Liver (tissue), 9 donors: ENCODE data around the gene ELF1. TPM values are rescaled to one million over a fixed set of nuclear protein-coding genes. Genes with fewer than 3 reads are reported as not detected.

Experiments
- DNase-seq: peaks from one replicate; pipeline ENCODE4 v3.0.0-alpha.2; 2017; ENCODE audit warnings: low spot score
- H3K27ac ChIP-seq, 2 donors: one replicate each; pipeline ENCODE4 v1.7.0; 2013; ENCODE audit warnings: inconsistent platforms in 2 of 2, low read length in 2 of 2, control low read depth in 1 of 2, low read depth in 1 of 2, mild to moderate bottlenecking in 1 of 2
- H3K27me3 ChIP-seq, 4 donors: one replicate each; pipeline versions ENCODE4 v1.6.1 to v1.7.0; 2013; ENCODE audit warnings: low read length in 3 of 4, inconsistent platforms in 1 of 4, mild to moderate bottlenecking in 1 of 4, moderate library complexity in 1 of 4; ENCODE audit not compliant: control insufficient read depth in 4 of 4, insufficient read depth in 4 of 4
- H3K36me3 ChIP-seq, 4 donors: one replicate each; pipeline versions ENCODE4 v1.6.1 to v1.7.0; 2013; ENCODE audit warnings: low read length in 3 of 4, mild to moderate bottlenecking in 3 of 4, low read depth in 1 of 4, moderate library complexity in 1 of 4; ENCODE audit not compliant: control insufficient read depth in 4 of 4, insufficient read depth in 3 of 4
- H3K4me1 ChIP-seq, 4 donors: one replicate each; pipeline versions ENCODE4 v1.6.1 to v1.7.0; 2013; ENCODE audit warnings: low read length in 3 of 4, mild to moderate bottlenecking in 3 of 4, moderate library complexity in 1 of 4; ENCODE audit not compliant: control insufficient read depth in 4 of 4, insufficient read depth in 4 of 4
- H3K4me3 ChIP-seq, 3 donors: one replicate each; pipeline versions ENCODE4 v1.6.1 to v1.7.0; 2013; ENCODE audit warnings: low read length in 3 of 3, control low read depth in 1 of 3, low read depth in 1 of 3, mild to moderate bottlenecking in 1 of 3
- H3K9ac ChIP-seq, 2 donors: one replicate each; pipeline ENCODE4 v1.7.0; 2013; ENCODE audit warnings: low read length in 2 of 2, mild to moderate bottlenecking in 2 of 2, moderate library complexity in 2 of 2, control low read depth in 1 of 2, low read depth in 1 of 2
- H3K9me3 ChIP-seq, 4 donors: one replicate each; pipeline versions ENCODE4 v1.6.1 to v1.7.0; 2013; ENCODE audit warnings: low read length in 3 of 4; ENCODE audit not compliant: control insufficient read depth in 4 of 4
- EGR1 ChIP-seq, 2 donors: IDR thresholded peaks; 2 replicates each; pipeline ENCODE4 v1.6.1; 2016 to 2018; ENCODE audit warnings: antibody characterized with exemption in 2 of 2, low read depth in 2 of 2
- FOXA1 ChIP-seq: IDR thresholded peaks from 2 replicates; pipeline ENCODE4 v1.6.1; 2016; ENCODE audit warnings: antibody characterized with exemption
- FOXA2 ChIP-seq: IDR thresholded peaks from 2 replicates; pipeline ENCODE4 v1.6.1; 2016; ENCODE audit warnings: antibody characterized with exemption
- GABPA ChIP-seq, 2 donors: IDR thresholded peaks in 1 of 2; conservative IDR thresholded peaks in 1 of 2; 2 replicates each; pipeline ENCODE4 v1.6.1; 2016; ENCODE audit warnings: antibody characterized with exemption in 2 of 2, mild to moderate bottlenecking in 1 of 2, moderate library complexity in 1 of 2
- HNF4A ChIP-seq, 2 donors: conservative IDR thresholded peaks; 2 replicates each; pipeline ENCODE4 v1.6.1; 2016; ENCODE audit warnings: antibody characterized with exemption in 2 of 2, mild to moderate bottlenecking in 2 of 2
- HNF4G ChIP-seq: IDR thresholded peaks from 2 replicates; pipeline ENCODE4 v1.6.1; 2016; ENCODE audit warnings: antibody characterized with exemption
- JUND ChIP-seq, 2 donors: IDR thresholded peaks; 2 replicates each; pipeline ENCODE4 v1.6.1; 2016; ENCODE audit warnings: antibody characterized with exemption in 2 of 2
- NR2F2 ChIP-seq: IDR thresholded peaks from 2 replicates; pipeline ENCODE4 v1.6.1; 2016; ENCODE audit warnings: antibody characterized with exemption
- RAD21 ChIP-seq, 2 donors: IDR thresholded peaks; 2 replicates each; pipeline ENCODE4 v1.6.1; 2016; ENCODE audit warnings: antibody characterized with exemption in 2 of 2, mild to moderate bottlenecking in 2 of 2
- RXRA ChIP-seq, 2 donors: IDR thresholded peaks; 2 replicates each; pipeline ENCODE4 v1.6.1; 2017 to 2018; ENCODE audit warnings: antibody characterized with exemption in 2 of 2, mild to moderate bottlenecking in 1 of 2
- SP1 ChIP-seq: IDR thresholded peaks from 2 replicates; pipeline ENCODE4 v1.6.1; 2018; ENCODE audit warnings: antibody characterized with exemption, mild to moderate bottlenecking
- TAF1 ChIP-seq: conservative IDR thresholded peaks from 2 replicates; pipeline ENCODE4 v1.6.1; 2016; ENCODE audit warnings: antibody characterized with exemption, mild to moderate bottlenecking
- YY1 ChIP-seq: IDR thresholded peaks from 2 replicates; pipeline ENCODE4 v1.6.1; 2016; ENCODE audit warnings: antibody characterized with exemption, mild to moderate bottlenecking
- WGBS: extraction: QIAGEN DNeasy Blood & Tissue Kit; methylation state at CpG from one replicate; pipeline ENCODE4 v1.1.7; 2013; 5-methylcytosine and 5-hydroxymethylcytosine counted together
- polyA plus RNA-seq, 2 donors: library from polyadenylated mRNA; stranded (reverse) in 1 of 2; unstranded in 1 of 2; fragments of 200-250 nt in 1 of 2; fragments of >200 nt in 1 of 2; fragmentation: Nextera tagmentation in 1 of 2; extraction: Ambion mirVana in 1 of 2; gene quantifications; one replicate each; pipeline versions ENCODE4 v1.2.1 to v1.2.3, GENCODE V29; 2013 to 2015
- total RNA-seq, 2 donors: library from RNA; depleted of rRNA; stranded (reverse); fragments of >200 nt; gene quantifications; one replicate each; pipeline ENCODE4 v1.2.3, GENCODE V29; 2014
- TF ChIP-seq, protein P1 (sequence below): fragments of 150-350 bp; IDR thresholded peaks from 2 replicates; pipeline ENCODE4 v1.5.1; 2017; ENCODE audit warnings: improper control_type of control experiment, low read depth, low read length; ENCODE audit not compliant: missing input control
- TF ChIP-seq, protein P2 (sequence below): IDR thresholded peaks from 2 replicates; pipeline ENCODE4 v1.6.1; 2016; ENCODE audit warnings: antibody characterized with exemption
- TF ChIP-seq, protein P3 (sequence below): IDR thresholded peaks from 2 replicates; pipeline ENCODE4 v1.6.1; 2016; ENCODE audit warnings: antibody characterized with exemption, mild to moderate bottlenecking
- TF ChIP-seq, protein P4 (sequence below): IDR thresholded peaks from 2 replicates; pipeline ENCODE4 v1.6.1; 2016; ENCODE audit warnings: antibody characterized with exemption
- TF ChIP-seq, protein P5 (sequence below): IDR thresholded peaks from 2 replicates; pipeline ENCODE4 v1.6.1; 2016; ENCODE audit warnings: antibody characterized with exemption
- donor health status: healthy.
- donor health status: healthy.
- donor health status: healthy.
- donor health status: healthy.
- donor health status: healthy.

The ELF1 gene
- total and polyA plus RNA-seq, 4 donors = 15.3 to 57.2 (median 26.5) TPM

DNA sequence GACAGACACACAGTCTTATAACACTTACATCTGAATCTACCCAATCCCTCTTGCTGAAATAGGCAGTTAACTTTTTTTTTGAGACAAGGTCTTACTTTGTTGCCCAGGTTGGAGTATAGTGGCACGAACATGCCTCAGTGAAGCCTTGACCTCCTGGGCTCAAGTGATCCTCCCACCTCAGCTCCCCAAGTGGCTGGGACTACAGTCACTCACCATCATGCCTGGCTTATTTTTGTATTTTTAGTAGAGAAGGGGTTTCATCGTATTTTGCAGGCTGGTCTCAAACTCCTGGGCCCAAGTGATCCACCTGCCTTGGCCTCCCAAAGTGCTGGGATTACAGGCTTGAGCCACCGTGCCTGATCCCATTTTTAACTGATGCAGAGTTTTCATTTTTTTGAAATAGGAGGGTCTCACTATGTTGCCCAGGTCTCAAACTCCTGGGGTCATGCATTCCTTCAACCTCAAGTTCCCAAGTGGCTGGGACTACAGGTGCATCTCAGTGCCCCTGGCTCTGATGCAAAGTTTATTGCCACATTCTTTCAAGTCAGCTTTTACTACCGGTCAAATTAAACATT lies 7.6 kb downstream of the ELF1 start:
- no peaks in the 10 kb centered on the region for H3K9me3 ChIP-seq
- no peak for DNase-seq
- peaks cover 6 to 28% (median 14%) of the 10 kb centered on the region in 4 donors for H3K4me1 ChIP-seq
- H3K27me3 ChIP-seq = no peaks in the 10 kb centered on the region
- TF ChIP-seq, protein P1, sequence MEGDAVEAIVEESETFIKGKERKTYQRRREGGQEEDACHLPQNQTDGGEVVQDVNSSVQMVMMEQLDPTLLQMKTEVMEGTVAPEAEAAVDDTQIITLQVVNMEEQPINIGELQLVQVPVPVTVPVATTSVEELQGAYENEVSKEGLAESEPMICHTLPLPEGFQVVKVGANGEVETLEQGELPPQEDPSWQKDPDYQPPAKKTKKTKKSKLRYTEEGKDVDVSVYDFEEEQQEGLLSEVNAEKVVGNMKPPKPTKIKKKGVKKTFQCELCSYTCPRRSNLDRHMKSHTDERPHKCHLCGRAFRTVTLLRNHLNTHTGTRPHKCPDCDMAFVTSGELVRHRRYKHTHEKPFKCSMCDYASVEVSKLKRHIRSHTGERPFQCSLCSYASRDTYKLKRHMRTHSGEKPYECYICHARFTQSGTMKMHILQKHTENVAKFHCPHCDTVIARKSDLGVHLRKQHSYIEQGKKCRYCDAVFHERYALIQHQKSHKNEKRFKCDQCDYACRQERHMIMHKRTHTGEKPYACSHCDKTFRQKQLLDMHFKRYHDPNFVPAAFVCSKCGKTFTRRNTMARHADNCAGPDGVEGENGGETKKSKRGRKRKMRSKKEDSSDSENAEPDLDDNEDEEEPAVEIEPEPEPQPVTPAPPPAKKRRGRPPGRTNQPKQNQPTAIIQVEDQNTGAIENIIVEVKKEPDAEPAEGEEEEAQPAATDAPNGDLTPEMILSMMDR = no peak
- TF ChIP-seq HNF4G (no peak), NR2F2 (no peak), RAD21 (IDR thresholded peaks at IDR 0.05) (no peak), EGR1 (IDR thresholded peaks at IDR 0.05; ENCODE audit: low read depth in 2 of 2) (no peak), RXRA (IDR thresholded peaks at IDR 0.05) (no peak), FOXA2 (no peak), HNF4A (conservative IDR thresholded peaks at IDR 0.05) (no peak), SP1 (no peak), JUND (IDR thresholded peaks at IDR 0.05) (no peak), TAF1 (no peak), YY1 (no peak), GABPA (IDR thresholded peaks at IDR 0.05 in 1 of 2, conservative IDR thresholded peaks at IDR 0.05 in 1 of 2) (no peak), FOXA1 (no peak)
- TF ChIP-seq, protein P2, sequence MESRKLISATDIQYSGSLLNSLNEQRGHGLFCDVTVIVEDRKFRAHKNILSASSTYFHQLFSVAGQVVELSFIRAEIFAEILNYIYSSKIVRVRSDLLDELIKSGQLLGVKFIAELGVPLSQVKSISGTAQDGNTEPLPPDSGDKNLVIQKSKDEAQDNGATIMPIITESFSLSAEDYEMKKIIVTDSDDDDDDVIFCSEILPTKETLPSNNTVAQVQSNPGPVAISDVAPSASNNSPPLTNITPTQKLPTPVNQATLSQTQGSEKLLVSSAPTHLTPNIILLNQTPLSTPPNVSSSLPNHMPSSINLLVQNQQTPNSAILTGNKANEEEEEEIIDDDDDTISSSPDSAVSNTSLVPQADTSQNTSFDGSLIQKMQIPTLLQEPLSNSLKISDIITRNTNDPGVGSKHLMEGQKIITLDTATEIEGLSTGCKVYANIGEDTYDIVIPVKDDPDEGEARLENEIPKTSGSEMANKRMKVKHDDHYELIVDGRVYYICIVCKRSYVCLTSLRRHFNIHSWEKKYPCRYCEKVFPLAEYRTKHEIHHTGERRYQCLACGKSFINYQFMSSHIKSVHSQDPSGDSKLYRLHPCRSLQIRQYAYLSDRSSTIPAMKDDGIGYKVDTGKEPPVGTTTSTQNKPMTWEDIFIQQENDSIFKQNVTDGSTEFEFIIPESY = no peak
- TF ChIP-seq, protein P3, sequence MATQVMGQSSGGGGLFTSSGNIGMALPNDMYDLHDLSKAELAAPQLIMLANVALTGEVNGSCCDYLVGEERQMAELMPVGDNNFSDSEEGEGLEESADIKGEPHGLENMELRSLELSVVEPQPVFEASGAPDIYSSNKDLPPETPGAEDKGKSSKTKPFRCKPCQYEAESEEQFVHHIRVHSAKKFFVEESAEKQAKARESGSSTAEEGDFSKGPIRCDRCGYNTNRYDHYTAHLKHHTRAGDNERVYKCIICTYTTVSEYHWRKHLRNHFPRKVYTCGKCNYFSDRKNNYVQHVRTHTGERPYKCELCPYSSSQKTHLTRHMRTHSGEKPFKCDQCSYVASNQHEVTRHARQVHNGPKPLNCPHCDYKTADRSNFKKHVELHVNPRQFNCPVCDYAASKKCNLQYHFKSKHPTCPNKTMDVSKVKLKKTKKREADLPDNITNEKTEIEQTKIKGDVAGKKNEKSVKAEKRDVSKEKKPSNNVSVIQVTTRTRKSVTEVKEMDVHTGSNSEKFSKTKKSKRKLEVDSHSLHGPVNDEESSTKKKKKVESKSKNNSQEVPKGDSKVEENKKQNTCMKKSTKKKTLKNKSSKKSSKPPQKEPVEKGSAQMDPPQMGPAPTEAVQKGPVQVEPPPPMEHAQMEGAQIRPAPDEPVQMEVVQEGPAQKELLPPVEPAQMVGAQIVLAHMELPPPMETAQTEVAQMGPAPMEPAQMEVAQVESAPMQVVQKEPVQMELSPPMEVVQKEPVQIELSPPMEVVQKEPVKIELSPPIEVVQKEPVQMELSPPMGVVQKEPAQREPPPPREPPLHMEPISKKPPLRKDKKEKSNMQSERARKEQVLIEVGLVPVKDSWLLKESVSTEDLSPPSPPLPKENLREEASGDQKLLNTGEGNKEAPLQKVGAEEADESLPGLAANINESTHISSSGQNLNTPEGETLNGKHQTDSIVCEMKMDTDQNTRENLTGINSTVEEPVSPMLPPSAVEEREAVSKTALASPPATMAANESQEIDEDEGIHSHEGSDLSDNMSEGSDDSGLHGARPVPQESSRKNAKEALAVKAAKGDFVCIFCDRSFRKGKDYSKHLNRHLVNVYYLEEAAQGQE = no peak
- TF ChIP-seq, protein P4, sequence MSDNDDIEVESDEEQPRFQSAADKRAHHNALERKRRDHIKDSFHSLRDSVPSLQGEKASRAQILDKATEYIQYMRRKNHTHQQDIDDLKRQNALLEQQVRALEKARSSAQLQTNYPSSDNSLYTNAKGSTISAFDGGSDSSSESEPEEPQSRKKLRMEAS = no peak
- TF ChIP-seq, protein P5, sequence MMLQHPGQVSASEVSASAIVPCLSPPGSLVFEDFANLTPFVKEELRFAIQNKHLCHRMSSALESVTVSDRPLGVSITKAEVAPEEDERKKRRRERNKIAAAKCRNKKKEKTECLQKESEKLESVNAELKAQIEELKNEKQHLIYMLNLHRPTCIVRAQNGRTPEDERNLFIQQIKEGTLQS = no peak
- no peak overlapping the region for H3K9ac ChIP-seq
- 91% methylated on average over 4 of the region's 4 CpGs for WGBS
- peaks cover 0 to 3% (median 0%) of the 10 kb centered on the region in 4 donors for H3K36me3 ChIP-seq
- H3K27ac ChIP-seq = no peak overlapping the region
- H3K4me3 ChIP-seq = no peak overlapping the region
